Tibial nerve (tissue), 4 donors: Measurements from ENCODE around the gene AFG1L. TPM values are rescaled to one million over a fixed set of nuclear protein-coding genes. Genes with fewer than 3 reads are reported as not detected.
A peak's percentile ranks its signal among the peaks of the same experiment; 100 is the strongest.

Experiments used
- DNase-seq, 2 donors: peaks; one replicate each; pipeline ENCODE4 v3.0.0-alpha.2; 2019; ENCODE audit warnings: low spot score in 2 of 2
- H3K27ac ChIP-seq, 4 donors: fragments of 200-600 bp; sonication (generic) in 3 of 4; one replicate each; pipeline ENCODE4 v1.5.1; 2017 to 2019; ENCODE audit warnings: mild to moderate bottlenecking in 1 of 4
- H3K27me3 ChIP-seq, 2 donors: fragments of 200-600 bp; sonication (generic) in 1 of 2; one replicate each; pipeline versions ENCODE4 v1.5.1 to v1.6.0; 2017 to 2019
- H3K36me3 ChIP-seq, 3 donors: fragments of 200-600 bp; sonication (generic); one replicate each; pipeline ENCODE4 v1.5.1; 2018 to 2019
- H3K4me1 ChIP-seq, 4 donors: fragments of 200-600 bp; sonication (generic) in 3 of 4; one replicate each; pipeline ENCODE4 v1.5.1; 2017 to 2019
- H3K4me3 ChIP-seq, 4 donors: fragments of 200-600 bp; sonication (generic) in 3 of 4; one replicate each; pipeline ENCODE4 v1.5.1; 2017 to 2019; ENCODE audit warnings: mild to moderate bottlenecking in 1 of 4, moderate library complexity in 1 of 4
- H3K9me3 ChIP-seq, 4 donors: fragments of 200-600 bp; sonication (generic) in 3 of 4; one replicate each; pipeline ENCODE4 v1.5.1; 2017 to 2019
- EP300 ChIP-seq, 2 donors: sonication (generic); formaldehyde crosslinking; IDR thresholded peaks; one replicate each; pipeline ENCODE4 v1.6.1; 2017; ENCODE audit warnings: antibody characterized with exemption in 2 of 2, mild to moderate bottlenecking in 1 of 2
- POLR2A ChIP-seq, 2 donors: fragments of 450-650 bp; IDR thresholded peaks; one replicate each; pipeline ENCODE4 v1.6.1; 2017; ENCODE audit warnings: antibody characterized with exemption in 2 of 2, mild to moderate bottlenecking in 2 of 2, moderate library complexity in 2 of 2
- WGBS, 2 donors: methylation state at CpG; one replicate each; pipeline ENCODE4 v1.1.5; 2018; 5-methylcytosine and 5-hydroxymethylcytosine counted together
- total RNA-seq, 4 donors: library from RNA; depleted of rRNA; stranded (reverse); fragments of >200 nt; gene quantifications; one replicate each; pipeline ENCODE4 v1.1.0, GENCODE V29; 2016
- TF ChIP-seq, protein P1 (sequence below), 5 experiments: fragments of 200-600 bp in 3 of 5; fragments of 450-650 bp in 2 of 5; sonication (generic) in 3 of 5; IDR thresholded peaks; one replicate each; pipeline ENCODE4 v1.5.1; 2016 to 2019; ENCODE audit warnings: antibody characterized with exemption in 5 of 5, mild to moderate bottlenecking in 3 of 5, moderate library complexity in 2 of 5

Gene AFG1L
- total RNA-seq, 4 donors from 2014 or later: 2.0 to 5.2 (median 4.1) TPM

DNA sequence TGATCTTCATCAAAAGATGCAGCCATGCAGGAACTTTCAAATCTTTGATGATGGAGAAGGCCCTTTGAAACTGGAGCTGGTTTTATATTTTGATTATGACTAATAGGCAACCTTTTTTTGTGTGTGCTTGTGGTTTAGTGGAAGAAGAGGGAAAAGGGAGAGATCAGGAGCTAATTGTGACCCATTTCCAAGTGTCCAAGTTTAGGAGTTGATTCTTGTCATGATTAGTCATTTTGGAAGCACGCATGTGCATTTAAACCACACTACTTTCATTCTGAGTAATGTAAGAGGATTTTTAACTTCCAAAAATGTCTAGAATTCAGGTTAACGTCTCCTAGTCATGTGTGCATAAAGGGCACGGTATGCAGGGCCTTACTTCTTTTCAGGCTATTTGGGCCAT lies 269.3 kb downstream of the AFG1L start:
- no peak for DNase-seq
- Histone ChIP-seq H3K9me3 (no peaks in the 10 kb centered on the region), H3K36me3 (peaks cover 0 to 35% (median 3%) of the 10 kb centered on the region in 3 donors), H3K4me3 (peak overlapping the region in 3 of 4 donors; percentile 20 to 74 (median 70)), H3K4me1 (peaks cover 0 to 63% (median 45%) of the 10 kb centered on the region in 4 donors), H3K27me3 (no peaks in the 10 kb centered on the region), H3K27ac (peak overlapping the region; percentile 21 to 100 (median 80))
- TF ChIP-seq EP300 (IDR thresholded peaks at IDR 0.05): peak in 1 of 2 donors; percentile 30
- TF ChIP-seq POLR2A (IDR thresholded peaks at IDR 0.05): no peak
- TF ChIP-seq, protein P1, sequence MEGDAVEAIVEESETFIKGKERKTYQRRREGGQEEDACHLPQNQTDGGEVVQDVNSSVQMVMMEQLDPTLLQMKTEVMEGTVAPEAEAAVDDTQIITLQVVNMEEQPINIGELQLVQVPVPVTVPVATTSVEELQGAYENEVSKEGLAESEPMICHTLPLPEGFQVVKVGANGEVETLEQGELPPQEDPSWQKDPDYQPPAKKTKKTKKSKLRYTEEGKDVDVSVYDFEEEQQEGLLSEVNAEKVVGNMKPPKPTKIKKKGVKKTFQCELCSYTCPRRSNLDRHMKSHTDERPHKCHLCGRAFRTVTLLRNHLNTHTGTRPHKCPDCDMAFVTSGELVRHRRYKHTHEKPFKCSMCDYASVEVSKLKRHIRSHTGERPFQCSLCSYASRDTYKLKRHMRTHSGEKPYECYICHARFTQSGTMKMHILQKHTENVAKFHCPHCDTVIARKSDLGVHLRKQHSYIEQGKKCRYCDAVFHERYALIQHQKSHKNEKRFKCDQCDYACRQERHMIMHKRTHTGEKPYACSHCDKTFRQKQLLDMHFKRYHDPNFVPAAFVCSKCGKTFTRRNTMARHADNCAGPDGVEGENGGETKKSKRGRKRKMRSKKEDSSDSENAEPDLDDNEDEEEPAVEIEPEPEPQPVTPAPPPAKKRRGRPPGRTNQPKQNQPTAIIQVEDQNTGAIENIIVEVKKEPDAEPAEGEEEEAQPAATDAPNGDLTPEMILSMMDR (IDR thresholded peaks at IDR 0.05): peak in 1 of 5 experiments; percentile 15
- WGBS, 2 donors: 11 to 23% methylated on average over 3 of the region's 3 CpGs

DNA sequence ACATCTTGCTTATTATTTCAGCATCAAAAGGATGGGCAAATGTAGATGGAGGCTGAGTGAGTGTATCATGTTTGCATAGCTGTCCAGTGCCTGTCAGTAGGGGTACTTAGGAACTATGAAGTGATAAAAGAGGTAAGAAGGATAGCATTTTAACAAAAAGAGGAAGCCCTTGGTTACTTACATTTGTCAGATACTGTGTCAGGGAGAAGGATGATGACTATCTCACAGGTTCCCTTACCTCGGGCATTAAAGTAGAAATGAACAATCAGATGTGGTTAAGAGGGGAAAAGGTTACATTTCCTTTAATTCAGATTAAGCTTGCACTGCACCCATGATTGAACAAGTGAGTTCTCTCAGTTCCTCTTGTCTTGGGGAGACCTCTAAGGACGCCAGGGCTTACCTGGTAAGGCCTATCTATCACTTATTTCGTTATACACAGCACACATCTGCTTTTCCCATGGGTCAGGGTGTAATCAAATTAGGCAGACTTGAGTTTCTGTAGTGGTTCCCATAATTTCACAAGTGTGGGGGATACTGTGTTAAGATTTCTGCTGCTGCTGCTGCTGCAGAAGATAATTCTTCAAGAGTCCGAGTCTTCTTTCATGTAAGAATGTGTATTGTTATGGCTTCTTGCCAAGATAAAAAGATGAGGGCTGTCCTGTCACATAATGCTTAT lies 270.4 kb downstream of the AFG1L start:
- DNase-seq: no peak
- H3K4me3 ChIP-seq: peak overlapping the region in 2 of 4 donors; percentile 20 to 70
- 30 to 36% methylated on average over 4 of the region's 4 CpGs for WGBS, 2 donors
- no peaks in the 10 kb centered on the region for H3K27me3 ChIP-seq
- TF ChIP-seq, protein P1 (IDR thresholded peaks at IDR 0.05): no peak
- TF ChIP-seq EP300 (IDR thresholded peaks at IDR 0.05) (no peak), POLR2A (IDR thresholded peaks at IDR 0.05) (no peak)
- peaks cover 0 to 71% (median 45%) of the 10 kb centered on the region in 4 donors for H3K4me1 ChIP-seq
- peaks cover 3 to 45% (median 3%) of the 10 kb centered on the region in 3 donors for H3K36me3 ChIP-seq
- peak overlapping the region; percentile 37 to 100 (median 80) for H3K27ac ChIP-seq
- no peaks in the 10 kb centered on the region for H3K9me3 ChIP-seq

DNA sequence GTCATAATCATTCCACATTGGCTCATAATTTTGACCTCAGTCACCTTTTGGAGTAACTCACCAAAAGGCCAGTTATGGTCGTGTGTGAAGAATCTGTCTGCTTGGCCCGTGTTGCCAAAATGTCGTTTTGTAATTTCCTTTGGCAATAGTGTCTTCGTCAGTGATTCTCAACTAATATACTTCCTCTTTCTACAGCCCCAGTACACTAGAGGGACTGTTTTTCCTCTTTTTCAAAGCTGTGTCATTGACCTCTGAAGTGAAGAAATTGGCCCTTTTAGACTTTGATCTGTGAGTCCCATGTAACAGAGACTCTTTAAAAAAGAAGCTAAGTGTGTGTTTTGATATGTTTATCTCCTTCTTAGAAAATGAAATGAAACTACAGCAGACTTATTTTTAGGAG lies 271.0 kb downstream of the AFG1L start:
- peak in 1 of 2 donors; percentile 84 for DNase-seq
- peaks cover 3 to 52% (median 4%) of the 10 kb centered on the region in 3 donors for H3K36me3 ChIP-seq
- peak overlapping the region in 1 of 4 donors; percentile 70 for H3K4me3 ChIP-seq
- TF ChIP-seq, protein P1 (IDR thresholded peaks at IDR 0.05): peak in 1 of 5 experiments; percentile 44
- TF ChIP-seq EP300 (IDR thresholded peaks at IDR 0.05) (peak; percentile 68 to 96), POLR2A (IDR thresholded peaks at IDR 0.05) (no peak)
- peak overlapping the region; percentile 39 to 100 (median 80) for H3K27ac ChIP-seq
- 1% methylated on average over 4 of the region's 4 CpGs for WGBS, 2 donors
- peaks cover 0 to 77% (median 47%) of the 10 kb centered on the region in 4 donors for H3K4me1 ChIP-seq
- no peaks in the 10 kb centered on the region for H3K27me3 ChIP-seq
- no peaks in the 10 kb centered on the region for H3K9me3 ChIP-seq

DNA sequence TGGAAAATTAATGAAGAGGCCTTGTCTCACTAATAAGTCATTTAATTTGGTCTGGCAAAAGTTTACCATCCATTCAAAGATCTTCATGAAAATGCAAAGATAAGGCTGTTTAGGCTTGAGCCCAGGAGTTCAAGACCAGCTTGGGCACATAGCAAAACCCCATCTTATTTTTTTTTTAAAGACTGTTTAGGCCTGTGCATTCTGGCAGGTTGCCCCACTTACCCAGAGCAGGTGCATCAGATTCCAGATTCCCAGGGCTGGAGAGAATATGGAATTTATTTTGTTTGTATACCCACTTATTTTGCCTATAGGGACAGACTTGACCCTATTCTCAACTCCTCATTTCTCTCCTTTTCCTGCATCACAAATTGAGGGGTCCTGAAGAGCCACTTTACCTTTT lies 271.6 kb downstream of the AFG1L start:
- Histone ChIP-seq H3K27me3 (no peaks in the 10 kb centered on the region), H3K36me3 (peaks cover 3 to 56% (median 4%) of the 10 kb centered on the region in 3 donors), H3K9me3 (no peaks in the 10 kb centered on the region), H3K27ac (peak overlapping the region; percentile 39 to 100 (median 80)), H3K4me1 (peaks cover 0 to 82% (median 49%) of the 10 kb centered on the region in 4 donors), H3K4me3 (peak overlapping the region in 1 of 4 donors; percentile 8)
- DNase-seq: no peak
- no peak for TF ChIP-seq EP300 (IDR thresholded peaks at IDR 0.05)
- TF ChIP-seq, protein P1 (IDR thresholded peaks at IDR 0.05): no peak
- no peak for TF ChIP-seq POLR2A (IDR thresholded peaks at IDR 0.05)

DNA sequence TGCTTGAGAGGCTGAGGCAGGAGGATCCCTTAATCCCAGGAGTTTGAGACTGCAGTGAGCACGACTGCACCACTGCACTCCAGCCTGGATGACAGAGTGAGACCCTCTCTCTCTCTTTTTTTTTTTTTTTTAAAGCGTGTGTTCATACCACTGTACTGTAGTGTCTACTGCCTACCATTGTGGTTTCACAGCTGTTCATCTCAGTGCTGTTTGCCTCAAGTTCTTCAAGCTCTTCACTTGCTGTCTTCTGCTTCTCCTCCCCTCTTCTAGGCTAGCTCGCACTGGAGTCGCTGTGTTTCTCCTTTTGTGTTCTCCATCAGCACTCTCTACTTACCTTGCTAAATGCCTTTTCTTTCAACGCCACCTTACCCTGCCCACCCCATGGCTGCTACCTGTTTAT lies 273.2 kb downstream of the AFG1L start:
- peaks cover 3 to 63% (median 4%) of the 10 kb centered on the region in 3 donors for H3K36me3 ChIP-seq
- TF ChIP-seq POLR2A (IDR thresholded peaks at IDR 0.05) (no peak), EP300 (IDR thresholded peaks at IDR 0.05) (no peak)
- TF ChIP-seq, protein P1 (IDR thresholded peaks at IDR 0.05): no peak
- WGBS, 2 donors: 89 to 97% methylated on average over 5 of the region's 5 CpGs
- DNase-seq: no peak
- peak overlapping the region in 1 of 4 donors; percentile 100 for H3K27ac ChIP-seq
- H3K4me3 ChIP-seq: no peak overlapping the region
- no peaks in the 10 kb centered on the region for H3K27me3 ChIP-seq
- H3K9me3 ChIP-seq: no peaks in the 10 kb centered on the region
- peaks cover 0 to 94% (median 50%) of the 10 kb centered on the region in 4 donors for H3K4me1 ChIP-seq
